ENCODE measurements around the gene TRPM3. TPM values are rescaled to one million over a fixed set of nuclear protein-coding genes. Genes with fewer than 3 reads are reported as not detected.

Gene TRPM3
- total RNA-seq, 1 experiment from 2014 or later = 5.4 TPM

- ChIA-PET POLR2A (no interaction called here), CTCF (interaction anchor here (0.6 kb wide), 1 partner anchor 37 kb away, joined by 3 read pairs; no protein-coding TSS in a partner anchor)
- peaks cover 17% of the 10 kb centered on the region for H3K4me1 Mint-ChIP-seq
- ATAC-seq (no peak), DNase-seq (ENCODE audit: low spot score) (no peak)
- H3K36me3 Mint-ChIP-seq = no peaks in the 10 kb centered on the region
- TF ChIP-seq TCF7 (CRISPR knock-in tag; IDR thresholded peaks at IDR 0.05; ENCODE audit: low read depth) = no peak
- no peaks in the 10 kb centered on the region for H3K9me3 Mint-ChIP-seq
- no peak overlapping the region for H3K4me3 Mint-ChIP-seq
- H3K27me3 Mint-ChIP-seq (ENCODE audit: low read depth) = no peaks in the 10 kb centered on the region
- no peak overlapping the region for H3K27ac Mint-ChIP-seq
These were observed 69.1 kb downstream of the TRPM3 start for GRCh38 chr9:71052287-71052686.

GRCh38 chr9:71048280-71048679, 73.1 kb downstream of the TRPM3 start:
- Mint-ChIP-seq H3K27ac (peak overlapping the region; percentile 13; the same call in 1 of the 2 replicates), H3K36me3 (no peaks in the 10 kb centered on the region), H3K4me1 (peaks cover 25% of the 10 kb centered on the region), H3K4me3 (no peak overlapping the region), H3K27me3 (ENCODE audit: low read depth) (no peaks in the 10 kb centered on the region), H3K9me3 (no peaks in the 10 kb centered on the region)
- no peak for TF ChIP-seq CBFB (CRISPR knock-in tag; IDR thresholded peaks at IDR 0.05; ENCODE audit: low read depth)
- TF ChIP-seq, protein P1, sequence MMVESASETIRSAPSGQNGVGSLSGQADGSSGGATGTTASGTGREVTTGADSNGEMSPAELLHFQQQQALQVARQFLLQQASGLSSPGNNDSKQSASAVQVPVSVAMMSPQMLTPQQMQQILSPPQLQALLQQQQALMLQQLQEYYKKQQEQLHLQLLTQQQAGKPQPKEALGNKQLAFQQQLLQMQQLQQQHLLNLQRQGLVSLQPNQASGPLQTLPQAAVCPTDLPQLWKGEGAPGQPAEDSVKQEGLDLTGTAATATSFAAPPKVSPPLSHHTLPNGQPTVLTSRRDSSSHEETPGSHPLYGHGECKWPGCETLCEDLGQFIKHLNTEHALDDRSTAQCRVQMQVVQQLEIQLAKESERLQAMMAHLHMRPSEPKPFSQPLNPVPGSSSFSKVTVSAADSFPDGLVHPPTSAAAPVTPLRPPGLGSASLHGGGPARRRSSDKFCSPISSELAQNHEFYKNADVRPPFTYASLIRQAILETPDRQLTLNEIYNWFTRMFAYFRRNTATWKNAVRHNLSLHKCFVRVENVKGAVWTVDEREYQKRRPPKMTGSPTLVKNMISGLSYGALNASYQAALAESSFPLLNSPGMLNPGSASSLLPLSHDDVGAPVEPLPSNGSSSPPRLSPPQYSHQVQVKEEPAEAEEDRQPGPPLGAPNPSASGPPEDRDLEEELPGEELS (CRISPR knock-in tag; IDR thresholded peaks at IDR 0.05) = no peak
- TF ChIP-seq AFF4 (CRISPR knock-in tag; IDR thresholded peaks at IDR 0.05; ENCODE audit: borderline replicate concordance) = no peak
- TF ChIP-seq, protein P2, sequence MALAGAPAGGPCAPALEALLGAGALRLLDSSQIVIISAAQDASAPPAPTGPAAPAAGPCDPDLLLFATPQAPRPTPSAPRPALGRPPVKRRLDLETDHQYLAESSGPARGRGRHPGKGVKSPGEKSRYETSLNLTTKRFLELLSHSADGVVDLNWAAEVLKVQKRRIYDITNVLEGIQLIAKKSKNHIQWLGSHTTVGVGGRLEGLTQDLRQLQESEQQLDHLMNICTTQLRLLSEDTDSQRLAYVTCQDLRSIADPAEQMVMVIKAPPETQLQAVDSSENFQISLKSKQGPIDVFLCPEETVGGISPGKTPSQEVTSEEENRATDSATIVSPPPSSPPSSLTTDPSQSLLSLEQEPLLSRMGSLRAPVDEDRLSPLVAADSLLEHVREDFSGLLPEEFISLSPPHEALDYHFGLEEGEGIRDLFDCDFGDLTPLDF (CRISPR knock-in tag; IDR thresholded peaks at IDR 0.05) = no peak
- TF ChIP-seq, protein P3, sequence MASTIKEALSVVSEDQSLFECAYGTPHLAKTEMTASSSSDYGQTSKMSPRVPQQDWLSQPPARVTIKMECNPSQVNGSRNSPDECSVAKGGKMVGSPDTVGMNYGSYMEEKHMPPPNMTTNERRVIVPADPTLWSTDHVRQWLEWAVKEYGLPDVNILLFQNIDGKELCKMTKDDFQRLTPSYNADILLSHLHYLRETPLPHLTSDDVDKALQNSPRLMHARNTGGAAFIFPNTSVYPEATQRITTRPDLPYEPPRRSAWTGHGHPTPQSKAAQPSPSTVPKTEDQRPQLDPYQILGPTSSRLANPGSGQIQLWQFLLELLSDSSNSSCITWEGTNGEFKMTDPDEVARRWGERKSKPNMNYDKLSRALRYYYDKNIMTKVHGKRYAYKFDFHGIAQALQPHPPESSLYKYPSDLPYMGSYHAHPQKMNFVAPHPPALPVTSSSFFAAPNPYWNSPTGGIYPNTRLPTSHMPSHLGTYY (CRISPR knock-in tag; IDR thresholded peaks at IDR 0.05) = no peak
- TF ChIP-seq MXD4 (CRISPR knock-in tag; IDR thresholded peaks at IDR 0.05; ENCODE audit: borderline replicate concordance) = no peak
- no peak for TF ChIP-seq GABPB1 (CRISPR knock-in tag; IDR thresholded peaks at IDR 0.05)
- TF ChIP-seq, protein P4, sequence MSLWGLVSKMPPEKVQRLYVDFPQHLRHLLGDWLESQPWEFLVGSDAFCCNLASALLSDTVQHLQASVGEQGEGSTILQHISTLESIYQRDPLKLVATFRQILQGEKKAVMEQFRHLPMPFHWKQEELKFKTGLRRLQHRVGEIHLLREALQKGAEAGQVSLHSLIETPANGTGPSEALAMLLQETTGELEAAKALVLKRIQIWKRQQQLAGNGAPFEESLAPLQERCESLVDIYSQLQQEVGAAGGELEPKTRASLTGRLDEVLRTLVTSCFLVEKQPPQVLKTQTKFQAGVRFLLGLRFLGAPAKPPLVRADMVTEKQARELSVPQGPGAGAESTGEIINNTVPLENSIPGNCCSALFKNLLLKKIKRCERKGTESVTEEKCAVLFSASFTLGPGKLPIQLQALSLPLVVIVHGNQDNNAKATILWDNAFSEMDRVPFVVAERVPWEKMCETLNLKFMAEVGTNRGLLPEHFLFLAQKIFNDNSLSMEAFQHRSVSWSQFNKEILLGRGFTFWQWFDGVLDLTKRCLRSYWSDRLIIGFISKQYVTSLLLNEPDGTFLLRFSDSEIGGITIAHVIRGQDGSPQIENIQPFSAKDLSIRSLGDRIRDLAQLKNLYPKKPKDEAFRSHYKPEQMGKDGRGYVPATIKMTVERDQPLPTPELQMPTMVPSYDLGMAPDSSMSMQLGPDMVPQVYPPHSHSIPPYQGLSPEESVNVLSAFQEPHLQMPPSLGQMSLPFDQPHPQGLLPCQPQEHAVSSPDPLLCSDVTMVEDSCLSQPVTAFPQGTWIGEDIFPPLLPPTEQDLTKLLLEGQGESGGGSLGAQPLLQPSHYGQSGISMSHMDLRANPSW (CRISPR knock-in tag; conservative IDR thresholded peaks at IDR 0.05; ENCODE audit: low read depth) = no peak
- TF ChIP-seq ZNF281 (CRISPR knock-in tag; IDR thresholded peaks at IDR 0.05) = no peak
- no peak for TF ChIP-seq RELA (CRISPR knock-in tag; IDR thresholded peaks at IDR 0.05; ENCODE audit: borderline replicate concordance)
- no peak for TF ChIP-seq EMX1 (CRISPR knock-in tag; IDR thresholded peaks at IDR 0.05)
- no peak for TF ChIP-seq ZNF423 (CRISPR knock-in tag; IDR thresholded peaks at IDR 0.05)
- ChIA-PET POLR2A (no interaction called here), CTCF (no interaction called here)
- DNase-seq (ENCODE audit: low spot score) (no peak), ATAC-seq (peak; percentile 56)

Data from WTC11 (cell line).